ENCODE data around the gene PALMD.

The PALMD gene

GRCh38 chr1:99645699-99646531 lies at the start of gene PALMD:
TSS of gene PALMD (plus strand) at chr1:99646113. CDS start at chr1:99646318, 205 bp downstream.
- no peak for DNase-seq (ENCODE audit: low read depth, low spot score)
- Histone ChIP-seq H3K4me3 (ENCODE audit: low read length) (no peak within 1 kb of the TSS), H3K27ac (ENCODE audit: low read length) (no peak within 1 kb of the TSS)

GRCh38 chr1:99598738-99599411 lies 47.0 kb upstream of the PALMD start:
- no peak for DNase-seq (ENCODE audit: low read depth, low spot score)
- Histone ChIP-seq H3K4me3 (ENCODE audit: low read length) (no peak overlapping the region), H3K36me3 (ENCODE audit: control insufficient read depth, insufficient read depth, low read length) (no peaks in the 10 kb centered on the region), H3K4me1 (ENCODE audit: control insufficient read depth, insufficient read depth, low read length) (no peaks in the 10 kb centered on the region), H3K9me3 (ENCODE audit: control insufficient read depth, insufficient read depth, low read length) (no peaks in the 10 kb centered on the region), H3K27ac (ENCODE audit: low read length) (no peak overlapping the region), H3K27me3 (ENCODE audit: control insufficient read depth, insufficient read depth, low read length) (no peaks in the 10 kb centered on the region)
- no CpG with 5 or more reads among the region's 2 CpGs for WGBS (ENCODE audit: insufficient coverage, insufficient read length)

More at GRCh38 chr1:99645699-99646531, at the start of gene PALMD:
- Histone ChIP-seq H3K27me3 (ENCODE audit: control insufficient read depth, insufficient read depth, low read length) (no peaks in the 10 kb centered on the region), H3K36me3 (ENCODE audit: control insufficient read depth, insufficient read depth, low read length) (no peaks in the 10 kb centered on the region), H3K9me3 (ENCODE audit: control insufficient read depth, insufficient read depth, low read length) (no peaks in the 10 kb centered on the region), H3K4me1 (ENCODE audit: control insufficient read depth, insufficient read depth, low read length) (peaks cover 4% of the 10 kb centered on the region; the same call in 1 of the 2 replicates)
- no CpG with 5 or more reads among the region's 17 CpGs for WGBS (ENCODE audit: insufficient coverage, insufficient read length)

- no peak for DNase-seq (ENCODE audit: low read depth, low spot score)
- no peaks in the 10 kb centered on the region for H3K4me1 ChIP-seq (ENCODE audit: control insufficient read depth, insufficient read depth, low read length)
- no peak overlapping the region for H3K27ac ChIP-seq (ENCODE audit: low read length)
- no peaks in the 10 kb centered on the region for H3K36me3 ChIP-seq (ENCODE audit: control insufficient read depth, insufficient read depth, low read length)
- no CpG with 5 or more reads among the region's 5 CpGs for WGBS (ENCODE audit: insufficient coverage, insufficient read length)
- no peaks in the 10 kb centered on the region for H3K27me3 ChIP-seq (ENCODE audit: control insufficient read depth, insufficient read depth, low read length)
- no peak overlapping the region for H3K4me3 ChIP-seq (ENCODE audit: low read length)
- H3K9me3 ChIP-seq (ENCODE audit: control insufficient read depth, insufficient read depth, low read length), result no peaks in the 10 kb centered on the region
These were observed 46.2 kb upstream of the PALMD start for GRCh38 chr1:99599678-99600175.

- Histone ChIP-seq H3K36me3 (ENCODE audit: control insufficient read depth, insufficient read depth, low read length) (no peaks in the 10 kb centered on the region), H3K4me1 (ENCODE audit: control insufficient read depth, insufficient read depth, low read length) (no peaks in the 10 kb centered on the region), H3K9me3 (ENCODE audit: control insufficient read depth, insufficient read depth, low read length) (no peaks in the 10 kb centered on the region), H3K4me3 (ENCODE audit: low read length) (no peak overlapping the region), H3K27ac (ENCODE audit: low read length) (no peak overlapping the region), H3K27me3 (ENCODE audit: control insufficient read depth, insufficient read depth, low read length) (no peaks in the 10 kb centered on the region)
- no peak for DNase-seq (ENCODE audit: low read depth, low spot score)
- WGBS (ENCODE audit: insufficient coverage, insufficient read length), result no CpG with 5 or more reads among the region's 3 CpGs
These were observed 45.1 kb upstream of the PALMD start for GRCh38 chr1:99600782-99601181.

GRCh38 chr1:99601208-99601607 lies 44.7 kb upstream of the PALMD start:
- no CpG with 5 or more reads among the region's 3 CpGs for WGBS (ENCODE audit: insufficient coverage, insufficient read length)
- Histone ChIP-seq H3K27ac (ENCODE audit: low read length) (no peak overlapping the region), H3K9me3 (ENCODE audit: control insufficient read depth, insufficient read depth, low read length) (no peaks in the 10 kb centered on the region), H3K4me3 (ENCODE audit: low read length) (no peak overlapping the region), H3K36me3 (ENCODE audit: control insufficient read depth, insufficient read depth, low read length) (no peaks in the 10 kb centered on the region), H3K4me1 (ENCODE audit: control insufficient read depth, insufficient read depth, low read length) (no peaks in the 10 kb centered on the region), H3K27me3 (ENCODE audit: control insufficient read depth, insufficient read depth, low read length) (no peaks in the 10 kb centered on the region)
- no peak for DNase-seq (ENCODE audit: low read depth, low spot score)

- H3K27me3 ChIP-seq (ENCODE audit: control insufficient read depth, insufficient read depth, low read length), result no peaks in the 10 kb centered on the region
- no peak overlapping the region for H3K27ac ChIP-seq (ENCODE audit: low read length)
- no peaks in the 10 kb centered on the region for H3K36me3 ChIP-seq (ENCODE audit: control insufficient read depth, insufficient read depth, low read length)
- no CpG with 5 or more reads among the region's 4 CpGs for WGBS (ENCODE audit: insufficient coverage, insufficient read length)
- H3K4me3 ChIP-seq (ENCODE audit: low read length), result no peak overlapping the region
- H3K9me3 ChIP-seq (ENCODE audit: control insufficient read depth, insufficient read depth, low read length), result no peaks in the 10 kb centered on the region
- H3K4me1 ChIP-seq (ENCODE audit: control insufficient read depth, insufficient read depth, low read length), result no peaks in the 10 kb centered on the region
- DNase-seq (ENCODE audit: low read depth, low spot score), result no peak
These were observed 44.1 kb upstream of the PALMD start for GRCh38 chr1:99601709-99602403.

GRCh38 chr1:99602404-99602969 lies 43.4 kb upstream of the PALMD start:
- H3K27me3 ChIP-seq (ENCODE audit: control insufficient read depth, insufficient read depth, low read length), result no peaks in the 10 kb centered on the region
- no peak overlapping the region for H3K27ac ChIP-seq (ENCODE audit: low read length)
- no peaks in the 10 kb centered on the region for H3K9me3 ChIP-seq (ENCODE audit: control insufficient read depth, insufficient read depth, low read length)
- H3K4me1 ChIP-seq (ENCODE audit: control insufficient read depth, insufficient read depth, low read length), result no peaks in the 10 kb centered on the region
- WGBS (ENCODE audit: insufficient coverage, insufficient read length), result no CpG with 5 or more reads among the region's 1 CpG
- H3K4me3 ChIP-seq (ENCODE audit: low read length), result no peak overlapping the region
- no peak for DNase-seq (ENCODE audit: low read depth, low spot score)
- H3K36me3 ChIP-seq (ENCODE audit: control insufficient read depth, insufficient read depth, low read length), result no peaks in the 10 kb centered on the region

- no CpG with 5 or more reads among the region's 1 CpG for WGBS (ENCODE audit: insufficient coverage, insufficient read length)
- H3K9me3 ChIP-seq (ENCODE audit: control insufficient read depth, insufficient read depth, low read length), result no peaks in the 10 kb centered on the region
- H3K27ac ChIP-seq (ENCODE audit: low read length), result no peak overlapping the region
- H3K27me3 ChIP-seq (ENCODE audit: control insufficient read depth, insufficient read depth, low read length), result no peaks in the 10 kb centered on the region
- no peaks in the 10 kb centered on the region for H3K4me1 ChIP-seq (ENCODE audit: control insufficient read depth, insufficient read depth, low read length)
- no peak for DNase-seq (ENCODE audit: low read depth, low spot score)
- no peaks in the 10 kb centered on the region for H3K36me3 ChIP-seq (ENCODE audit: control insufficient read depth, insufficient read depth, low read length)
- H3K4me3 ChIP-seq (ENCODE audit: low read length), result no peak overlapping the region
These were observed 42.0 kb upstream of the PALMD start for GRCh38 chr1:99603699-99604560.

GRCh38 chr1:99606306-99606705 lies 39.6 kb upstream of the PALMD start:
- DNase-seq (ENCODE audit: low read depth, low spot score), result no peak
- Histone ChIP-seq H3K27ac (ENCODE audit: low read length) (no peak overlapping the region), H3K27me3 (ENCODE audit: control insufficient read depth, insufficient read depth, low read length) (no peaks in the 10 kb centered on the region), H3K36me3 (ENCODE audit: control insufficient read depth, insufficient read depth, low read length) (no peaks in the 10 kb centered on the region), H3K4me3 (ENCODE audit: low read length) (no peak overlapping the region), H3K9me3 (ENCODE audit: control insufficient read depth, insufficient read depth, low read length) (no peaks in the 10 kb centered on the region), H3K4me1 (ENCODE audit: control insufficient read depth, insufficient read depth, low read length) (no peaks in the 10 kb centered on the region)
- no CpG with 5 or more reads among the region's 2 CpGs for WGBS (ENCODE audit: insufficient coverage, insufficient read length)

Measured in iPS DF 6.9 (cell line).